Stimulated activated CD8-positive, alpha-beta memory T cell treated with anti-CD3 and anti-CD28 coated beads, Interleukin-7, amount 100 ng/mL, for 1 hour (primary cell): ENCODE measurements around the gene HOMER2.
A peak's percentile ranks its signal among the peaks of the same experiment; 100 is the strongest.
"Not testable (repeated sequence)": the region's sequence is repeated elsewhere in the genome, so short reads cannot be mapped to it uniquely, and the experiment has no call there.

Experiments used
- DNase-seq, 2 donors: peaks; one replicate each; pipeline ENCODE4 v3.0.0-alpha.2; 2020; ENCODE audit warnings: low read depth in 2 of 2

Gene HOMER2

DNA sequence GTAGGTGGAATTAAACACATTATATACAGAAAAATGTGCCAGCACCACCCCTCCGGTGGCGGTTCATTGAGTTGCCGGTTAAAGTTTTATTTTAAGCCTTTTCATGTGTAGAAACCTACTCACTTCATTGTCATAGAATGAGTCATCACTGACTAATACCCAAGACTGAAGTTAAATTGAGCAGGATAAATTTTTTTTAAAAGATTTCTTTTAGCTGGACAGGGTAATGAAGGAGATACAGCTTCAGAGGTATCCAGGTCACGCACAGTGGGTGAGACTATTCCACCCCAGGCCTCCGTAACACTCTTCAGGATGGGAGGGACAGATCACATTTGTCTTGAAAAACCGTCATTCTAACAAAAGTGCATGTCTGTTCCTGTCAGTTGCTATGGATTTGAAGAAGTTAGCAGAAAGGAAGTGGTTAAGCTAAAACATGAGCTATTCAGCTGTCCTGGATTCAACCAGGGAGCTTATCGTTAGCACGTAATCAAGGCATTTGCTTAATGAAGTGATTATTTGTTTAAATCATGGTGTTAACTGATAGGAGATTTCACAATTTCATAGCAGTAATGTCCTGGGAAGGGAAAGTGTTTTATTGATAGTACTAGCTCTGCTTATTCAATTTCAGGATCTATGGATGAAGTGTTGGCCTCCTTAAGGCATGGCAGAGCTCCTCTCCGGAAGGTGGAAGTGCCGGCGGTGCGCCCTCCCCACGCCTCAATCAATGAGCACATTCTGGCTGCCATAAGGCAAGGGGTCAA lies 119.7 kb downstream of the HOMER2 start:
- DNase-seq: no peak

DNA sequence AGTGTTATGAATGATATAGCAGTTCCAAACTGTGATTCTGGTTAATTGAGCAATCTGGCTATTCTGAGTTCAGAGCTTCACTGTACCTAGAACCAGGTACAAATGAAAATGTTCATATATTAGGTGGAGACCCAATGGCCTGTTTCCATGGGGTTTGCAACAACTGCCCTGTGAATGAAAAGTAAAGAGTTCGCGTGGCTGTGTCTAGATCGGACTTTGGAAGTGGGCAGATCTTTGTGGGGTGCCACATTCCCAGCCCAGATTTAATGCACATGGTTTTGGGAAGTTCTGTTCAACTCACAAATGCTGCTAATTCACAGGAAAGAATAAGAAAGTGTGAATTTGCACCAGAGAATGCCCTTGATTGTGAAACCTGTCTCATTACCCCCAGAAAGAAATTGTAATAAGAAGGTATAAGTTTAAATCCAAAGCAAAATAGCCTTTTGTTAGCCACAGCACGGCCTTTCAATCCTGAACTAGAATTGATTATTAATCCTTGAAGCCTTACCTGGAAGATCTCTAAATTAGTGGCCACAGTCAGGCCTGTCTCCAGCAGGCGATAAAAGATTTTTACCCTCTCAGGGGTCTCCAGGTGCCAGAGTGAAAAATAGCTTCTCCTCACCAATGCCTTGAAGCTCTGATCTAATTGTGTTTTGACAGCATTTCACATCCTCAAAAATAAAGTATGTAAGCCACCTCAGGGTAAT lies 120.5 kb downstream of the HOMER2 start:
- DNase-seq: no peak

DNA sequence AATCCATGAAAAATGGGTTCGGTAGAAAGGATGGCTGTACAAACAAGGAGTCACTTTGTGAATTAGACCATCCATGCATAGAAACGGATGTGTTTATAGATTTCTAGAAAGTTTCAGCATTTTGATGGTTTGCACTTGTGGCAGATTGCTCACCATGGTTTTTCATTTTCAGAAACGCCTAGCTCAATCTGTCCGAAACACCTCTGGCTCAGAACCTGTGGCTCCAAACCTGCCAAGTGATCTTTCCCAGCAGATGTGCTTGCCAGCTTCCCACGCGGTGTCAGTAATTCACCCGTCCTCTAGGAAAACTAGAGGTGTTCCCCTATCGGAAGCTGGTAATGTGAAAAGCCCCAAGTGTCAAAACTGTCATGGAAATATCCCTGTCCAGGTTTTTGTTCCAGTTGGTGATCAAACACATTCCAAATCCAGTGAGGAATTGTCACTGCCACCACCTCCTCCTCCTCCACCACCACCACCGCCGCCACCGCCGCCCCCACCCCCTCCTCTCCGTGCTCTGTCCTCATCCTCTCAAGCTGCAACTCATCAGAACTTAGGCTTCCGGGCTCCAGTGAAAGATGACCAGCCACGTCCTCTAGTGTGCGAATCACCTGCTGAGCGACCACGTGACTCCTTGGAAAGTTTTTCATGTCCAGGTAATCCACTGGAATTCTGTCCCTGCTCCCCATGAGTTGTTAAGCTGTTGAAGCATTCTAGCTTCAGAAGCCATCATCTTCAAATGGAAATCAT lies 121.9 kb downstream of the HOMER2 start:
- no peak for DNase-seq

DNA sequence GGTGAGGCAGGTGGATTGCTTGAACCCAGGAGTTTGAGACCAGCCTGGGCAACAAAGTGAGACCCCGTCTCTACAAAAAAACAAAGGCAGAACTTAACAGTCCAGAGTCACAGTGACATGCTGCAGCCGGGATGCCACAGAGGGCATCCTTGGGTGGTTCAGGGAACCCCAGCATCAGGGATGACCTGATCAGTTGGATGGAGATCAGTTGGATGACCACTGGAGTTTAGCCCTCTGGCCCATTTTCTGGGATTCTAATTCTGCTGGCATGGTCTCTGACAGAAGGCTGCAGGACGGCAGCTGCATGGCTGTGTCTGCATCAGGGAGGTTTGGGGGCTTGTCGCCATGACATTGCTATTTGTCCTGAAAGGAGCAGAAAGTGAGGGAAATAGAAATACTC lies 123.3 kb downstream of the HOMER2 start:
- no peak for DNase-seq

DNA sequence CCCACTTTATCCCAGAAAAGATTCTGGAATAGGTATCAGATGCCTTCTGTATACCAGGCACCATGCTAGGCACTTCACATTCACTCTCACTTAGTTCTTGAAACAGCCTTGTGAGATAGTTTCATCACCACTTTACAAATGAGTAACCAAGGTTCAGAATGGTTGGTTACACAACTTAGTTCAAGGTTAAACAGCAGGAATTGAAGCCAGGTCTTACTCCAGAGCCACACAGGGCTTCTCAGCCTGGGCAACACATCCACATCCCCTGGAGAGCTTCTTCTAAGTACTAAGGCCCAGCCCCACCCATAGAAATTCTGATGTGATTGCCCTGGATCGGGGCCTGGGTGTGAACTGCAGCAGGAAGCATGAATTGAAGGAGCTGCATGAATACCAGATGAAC lies 124.4 kb downstream of the HOMER2 start:
- DNase-seq: no peak

DNA sequence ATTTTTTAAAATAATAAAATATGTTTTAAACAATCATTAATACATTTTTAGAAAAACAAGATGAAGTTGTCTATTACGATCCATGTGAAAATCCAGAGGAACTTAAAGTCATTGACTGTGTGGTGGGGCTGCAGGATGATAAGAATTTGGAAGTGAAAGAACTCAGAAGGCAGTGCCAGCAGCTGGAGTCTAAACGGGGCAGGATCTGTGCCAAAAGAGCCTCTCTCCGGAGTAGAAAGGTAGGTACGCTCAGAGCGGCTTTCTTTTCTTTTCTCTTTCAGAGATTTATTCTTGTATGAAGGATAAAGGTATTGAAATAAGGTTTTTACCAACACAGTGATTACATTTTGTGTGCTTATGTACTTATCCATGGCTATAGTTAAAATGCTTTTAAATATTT lies 129.5 kb downstream of the HOMER2 start:
- DNase-seq: no peak

DNA sequence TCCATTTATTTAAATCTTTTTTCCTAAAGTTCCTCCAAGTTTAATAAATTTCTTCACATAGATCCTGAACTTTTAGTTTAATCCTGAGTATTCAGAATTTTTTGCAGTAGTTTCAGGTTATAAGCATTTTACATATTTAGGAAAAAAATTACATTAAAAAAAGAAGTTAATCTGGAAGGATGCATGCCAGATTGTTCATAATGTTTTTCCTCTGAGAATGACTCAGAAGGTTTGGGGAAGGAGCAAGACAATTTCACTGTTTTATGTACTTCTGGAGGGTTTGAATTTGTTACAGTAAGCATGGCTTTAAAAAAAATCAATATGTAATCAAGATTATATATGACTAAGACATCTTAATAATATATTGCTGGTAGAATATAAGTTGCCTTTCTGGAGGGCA lies 130.7 kb downstream of the HOMER2 start:
- DNase-seq: not testable (repeated sequence)

DNA sequence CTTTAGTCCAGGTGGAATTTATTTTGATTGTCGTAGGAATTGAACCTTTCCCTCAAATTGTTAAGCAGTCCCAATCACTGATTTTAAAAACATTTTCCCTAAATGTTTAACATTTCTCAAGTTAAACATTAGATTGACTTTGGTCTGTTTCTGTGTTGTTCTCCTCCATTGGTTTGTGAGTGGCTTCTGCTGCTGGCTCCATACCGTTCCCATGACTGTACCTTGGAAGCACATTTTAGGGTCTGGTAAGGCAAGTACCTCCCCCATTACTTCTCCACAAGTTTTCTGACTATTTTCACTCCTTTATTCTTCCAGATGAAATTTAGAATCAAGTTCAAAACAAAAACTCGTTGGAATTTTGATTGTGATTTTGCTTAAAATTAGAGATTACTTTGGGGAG lies 131.1 kb downstream of the HOMER2 start:
- DNase-seq: not testable (repeated sequence)

DNA sequence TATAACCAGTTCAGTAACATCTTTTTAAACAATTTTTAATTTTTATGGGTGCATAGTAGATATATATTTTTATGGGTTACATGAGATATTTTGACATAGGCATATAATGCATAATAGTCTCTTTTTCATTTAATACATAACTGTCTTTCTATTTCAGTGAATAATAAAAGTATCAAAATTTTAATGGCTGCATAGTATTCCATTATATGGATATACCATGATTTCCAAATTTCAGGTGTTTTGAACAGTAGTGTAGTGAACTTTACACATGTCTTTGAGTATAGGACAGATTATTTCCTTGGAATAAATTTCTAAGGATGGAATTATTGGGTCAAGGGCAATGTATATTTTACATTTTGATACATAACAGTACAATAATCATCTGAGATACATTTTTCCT lies 132.4 kb downstream of the HOMER2 start:
- no peak for DNase-seq

DNA sequence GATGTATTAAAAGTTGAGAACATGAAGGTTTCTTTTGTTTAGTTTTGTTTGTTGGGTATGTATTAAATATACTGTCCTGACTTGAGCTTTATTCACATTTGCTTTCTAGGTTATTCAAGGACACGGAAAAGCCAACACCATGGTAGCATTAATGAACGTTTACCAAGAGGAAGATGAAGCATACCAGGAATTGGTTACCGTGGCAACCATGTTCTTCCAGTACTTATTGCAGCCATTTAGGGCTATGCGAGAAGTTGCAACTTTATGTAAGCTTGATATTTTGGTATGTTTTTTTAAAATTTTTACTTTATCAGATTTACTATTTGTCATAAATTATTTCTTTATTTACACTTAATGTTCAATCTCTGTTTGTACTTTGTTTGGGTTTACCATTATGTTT lies 139.5 kb downstream of the HOMER2 start:
- DNase-seq: no peak

DNA sequence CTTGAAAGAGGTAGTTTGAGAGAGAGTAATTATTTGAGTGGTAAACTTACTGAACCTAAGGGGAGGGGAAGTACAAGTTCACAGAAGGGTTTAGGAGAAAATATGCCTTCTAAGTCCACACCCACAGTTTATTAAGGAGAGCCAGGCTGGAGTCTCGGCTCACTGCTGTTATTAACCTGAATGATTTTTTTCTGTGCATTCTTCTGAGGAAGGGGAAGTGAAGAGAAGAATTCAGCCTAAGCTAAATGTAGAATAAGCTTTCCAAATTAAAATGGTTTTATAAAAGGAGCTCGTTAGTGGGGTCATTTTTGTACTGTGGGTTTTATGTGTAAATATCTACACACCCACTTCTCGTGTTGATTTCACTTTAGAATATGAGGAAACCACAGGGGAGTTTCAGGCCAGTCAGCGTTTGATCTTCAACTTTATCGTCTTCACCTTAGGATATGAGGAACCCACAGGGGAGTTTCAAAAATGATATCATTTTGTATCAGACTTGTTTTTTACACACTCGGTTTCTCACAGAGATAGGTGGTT lies 141.6 kb downstream of the HOMER2 start:
- DNase-seq: no peak

DNA sequence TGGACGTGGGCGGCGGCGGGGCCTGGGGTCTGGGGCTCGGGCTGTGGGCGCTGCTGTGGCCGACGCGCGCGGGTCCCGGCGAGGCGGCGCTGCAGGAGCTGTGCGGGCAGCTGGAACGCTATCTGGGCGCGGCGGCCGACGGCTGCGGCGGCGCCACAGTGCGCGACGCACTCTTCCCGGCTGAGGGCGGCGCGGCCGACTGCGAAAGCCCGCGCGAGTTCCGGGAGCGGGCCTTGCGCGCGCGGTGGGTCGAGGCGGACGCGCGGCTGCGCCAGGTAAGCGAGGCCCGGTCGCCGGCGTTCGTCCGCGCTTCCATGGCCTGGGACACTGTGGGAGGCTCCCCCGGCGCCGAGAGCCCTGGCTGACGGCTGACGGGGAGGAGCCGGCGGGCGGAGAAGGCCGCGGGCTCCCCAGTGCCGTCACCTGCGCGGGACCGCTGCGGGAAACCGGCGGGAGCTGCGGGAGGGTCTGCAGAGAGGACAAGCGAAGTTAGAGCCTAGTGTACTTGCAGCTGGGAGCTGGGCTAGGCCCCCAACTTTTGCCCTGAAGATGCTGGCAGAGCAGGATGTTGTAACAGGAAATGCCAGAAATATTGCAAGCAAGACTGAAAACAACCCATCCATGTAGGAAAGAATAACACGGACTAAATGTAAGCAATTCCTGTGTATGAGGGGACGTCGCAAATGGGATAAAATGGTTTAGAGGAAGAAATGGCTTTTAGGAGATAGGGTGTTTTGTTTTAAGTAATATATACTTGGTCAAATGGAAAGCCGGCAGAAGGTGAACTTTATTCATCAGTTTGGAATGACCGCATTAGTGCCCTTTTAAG lies 142.2 kb downstream of the HOMER2 start:
- DNase-seq: no peak

DNA sequence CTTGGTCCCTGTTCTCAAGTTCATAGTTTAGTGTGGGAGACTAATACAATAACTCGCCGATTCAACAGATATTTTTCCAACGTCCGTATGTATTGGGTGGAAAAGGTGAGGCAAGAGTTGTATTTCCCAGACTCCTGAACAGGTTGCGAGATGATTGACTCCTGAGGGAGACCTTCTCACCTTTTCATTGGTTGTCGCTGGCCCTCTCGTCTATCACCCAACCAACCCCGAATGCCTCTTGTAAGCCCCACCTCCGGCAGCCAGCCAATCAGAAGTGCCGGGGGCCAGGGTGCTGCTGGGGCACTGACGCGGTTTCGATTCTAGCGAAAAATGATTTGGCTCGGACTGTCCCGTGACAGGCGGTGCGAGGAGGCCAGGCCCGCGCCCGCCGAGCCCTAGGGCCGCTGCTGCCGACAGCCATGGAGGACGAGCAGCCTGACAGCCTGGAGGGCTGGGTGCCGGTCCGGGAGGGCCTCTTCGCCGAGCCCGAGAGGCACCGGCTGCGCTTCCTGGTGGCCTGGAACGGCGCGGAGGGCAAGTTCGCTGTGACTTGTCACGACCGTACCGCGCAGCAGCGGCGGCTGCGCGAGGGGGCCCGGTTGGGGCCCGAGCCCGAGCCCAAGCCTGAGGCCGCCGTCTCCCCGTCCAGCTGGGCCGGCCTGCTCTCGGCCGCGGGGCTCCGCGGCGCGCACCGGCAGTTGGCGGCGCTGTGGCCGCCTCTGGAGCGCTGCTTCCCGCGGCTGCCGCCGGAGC lies 143.0 kb downstream of the HOMER2 start, which contains the start of gene WHAMM:
Gene WHAMM (plus strand): TSS at position 321 of the 753 bp plus-strand sequence. CDS start 99 bp downstream, at position 420.
- peak; percentile 84 to 91 for DNase-seq

DNA sequence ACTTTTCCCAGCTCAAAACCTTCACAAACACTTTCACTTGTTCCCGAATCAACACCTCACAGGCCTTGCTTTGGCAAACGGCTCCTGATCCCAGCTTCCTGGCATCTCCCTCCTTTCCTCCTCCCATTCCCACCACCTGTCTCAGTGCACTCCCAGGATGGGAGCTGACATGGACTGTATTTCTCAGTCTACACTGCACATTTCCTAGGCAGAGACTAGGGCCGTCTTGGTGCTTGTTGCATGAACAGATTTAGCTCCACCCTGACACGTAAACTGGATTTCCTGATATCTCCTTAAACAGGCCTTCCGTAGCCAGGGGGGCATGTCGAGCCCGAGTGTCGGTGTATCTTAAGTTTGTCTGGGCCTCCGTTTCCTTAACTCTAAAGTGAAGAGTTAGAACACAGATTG lies 143.9 kb downstream of the HOMER2 start:
- no peak for DNase-seq

DNA sequence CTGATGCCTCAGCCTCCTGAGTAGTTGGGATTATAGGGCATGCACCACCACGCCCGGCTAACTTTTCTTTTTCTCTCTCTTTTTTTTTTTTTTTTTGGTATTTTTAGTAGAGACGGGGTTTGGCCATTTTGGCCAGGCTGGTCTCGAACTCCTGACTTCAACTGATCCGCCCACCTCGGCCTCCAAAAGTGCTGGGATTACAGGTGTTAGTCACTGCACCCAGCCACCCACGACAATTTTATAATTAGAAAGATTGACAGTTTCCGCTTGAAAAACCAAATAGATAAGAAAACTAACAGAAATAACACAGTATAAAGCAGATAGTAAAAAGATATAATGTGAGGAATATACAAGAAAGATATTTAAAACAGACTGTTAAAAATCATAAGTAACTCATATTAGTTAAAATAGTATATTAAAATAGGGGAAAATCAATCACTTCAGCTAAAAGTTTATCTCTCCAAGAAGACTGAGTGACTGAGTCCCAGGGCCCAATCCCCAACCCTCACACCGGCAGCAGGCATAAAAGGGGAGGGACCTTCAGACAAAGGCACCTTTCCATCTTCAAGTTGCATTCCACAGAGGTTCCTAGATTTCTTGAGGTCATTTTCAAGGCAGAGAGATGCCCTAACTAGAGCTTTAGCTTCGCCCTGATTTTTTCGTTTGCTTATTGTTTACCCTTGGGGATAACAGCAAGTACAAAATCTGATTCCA lies 144.4 kb downstream of the HOMER2 start:
- no peak for DNase-seq

DNA sequence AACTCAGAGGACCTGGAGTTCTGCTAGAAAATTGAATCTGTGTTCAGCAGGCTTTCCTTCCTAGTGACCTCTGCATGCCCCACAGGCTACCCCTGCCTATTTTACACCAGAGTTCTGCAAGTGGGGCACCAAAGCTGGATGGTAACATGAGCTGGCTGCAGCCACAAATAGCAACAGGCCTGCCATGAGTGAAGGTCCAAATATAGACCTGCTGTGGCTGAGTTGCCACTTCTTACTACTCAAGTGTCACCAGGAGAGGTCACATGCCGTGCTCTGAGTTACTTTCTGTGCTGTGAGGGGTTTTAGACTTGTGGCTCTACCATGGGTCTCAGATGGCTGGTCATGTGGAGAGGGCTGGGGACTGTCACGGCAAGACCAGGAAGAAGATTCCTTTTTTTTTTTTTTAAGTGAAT lies 146.5 kb downstream of the HOMER2 start, which contains the start of gene FSD2:
Gene FSD2 (minus strand): TSS at position 76 of the 413 bp plus-strand sequence. CDS start 18,679 bp downstream, outside the sequence.
- DNase-seq: peak in 1 of 2 donors; percentile 2

DNA sequence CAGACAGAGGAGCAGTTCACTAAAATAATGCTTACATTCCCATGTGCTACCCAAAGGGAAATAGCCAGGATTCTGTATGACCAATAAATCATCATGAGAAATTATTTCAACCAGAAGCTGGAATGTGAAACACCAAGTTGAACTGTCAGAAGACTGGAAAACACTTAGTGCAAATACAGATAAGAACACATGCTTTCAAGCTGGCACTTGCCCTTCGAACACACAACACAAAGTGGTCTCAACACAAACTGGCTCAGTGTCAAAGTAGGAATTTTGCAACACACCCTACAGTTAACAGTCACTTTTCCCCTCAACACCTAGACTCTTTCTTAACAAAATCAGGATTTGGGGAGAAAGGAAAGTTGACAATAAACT lies 148.0 kb downstream of the HOMER2 start:
- DNase-seq: no peak

DNA sequence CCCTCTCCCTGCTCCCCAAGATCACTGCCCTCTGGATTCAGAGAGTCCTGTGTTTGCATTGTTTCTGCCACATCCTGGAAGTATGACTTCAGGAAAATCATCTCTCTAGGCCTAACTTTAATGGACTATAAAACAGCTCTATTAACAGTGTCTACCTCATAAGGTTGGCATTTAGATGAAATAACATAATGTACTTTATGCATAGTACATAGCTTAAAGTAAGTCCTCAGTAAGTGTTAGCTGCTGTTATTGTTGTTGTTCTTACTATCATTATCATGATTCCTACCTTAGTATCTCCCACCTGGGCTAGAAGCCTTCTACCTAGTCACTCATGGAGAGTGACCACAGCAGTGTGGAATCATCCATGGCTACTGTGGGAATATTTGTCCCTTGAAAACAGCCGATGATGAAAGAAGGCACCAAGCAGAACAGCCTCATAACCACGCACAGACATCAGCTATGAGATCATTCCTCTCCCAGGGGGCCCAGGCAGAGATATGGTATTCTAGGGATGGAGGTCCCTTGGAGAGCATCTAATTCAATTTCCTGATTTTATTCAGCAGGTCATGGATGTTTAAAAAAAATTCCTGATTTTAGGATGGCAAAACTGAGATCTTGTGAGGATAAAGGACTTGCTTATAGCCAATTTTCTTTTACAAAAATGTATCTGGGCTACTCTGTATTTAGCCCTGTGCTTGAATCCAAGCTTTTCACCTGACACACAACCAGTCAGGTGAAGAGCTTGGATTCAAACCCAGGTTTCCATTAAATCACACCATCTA lies 148.5 kb downstream of the HOMER2 start:
- no peak for DNase-seq

DNA sequence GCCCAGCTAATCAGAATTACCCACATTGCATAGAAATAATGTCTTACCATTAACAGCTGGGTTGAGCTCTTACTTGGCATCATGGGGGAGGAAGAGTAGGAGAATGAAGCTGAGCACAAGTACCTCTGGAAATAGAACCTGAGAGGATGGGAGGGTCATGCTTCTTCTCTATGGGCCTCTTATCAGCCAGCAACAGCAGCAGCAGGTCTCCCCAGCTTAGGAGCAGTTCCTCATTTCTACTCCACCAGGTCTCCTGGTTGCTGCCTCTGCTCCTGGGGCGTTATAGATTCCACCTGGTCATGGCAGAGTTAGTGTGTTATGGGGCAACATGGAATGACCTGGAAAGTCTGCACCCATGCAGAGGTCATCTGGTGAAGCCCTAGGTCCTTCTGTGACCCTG lies 150.0 kb downstream of the HOMER2 start:
- DNase-seq: no peak
